ENCODE results near the gene SNORC.

SNORC gene

DNA sequence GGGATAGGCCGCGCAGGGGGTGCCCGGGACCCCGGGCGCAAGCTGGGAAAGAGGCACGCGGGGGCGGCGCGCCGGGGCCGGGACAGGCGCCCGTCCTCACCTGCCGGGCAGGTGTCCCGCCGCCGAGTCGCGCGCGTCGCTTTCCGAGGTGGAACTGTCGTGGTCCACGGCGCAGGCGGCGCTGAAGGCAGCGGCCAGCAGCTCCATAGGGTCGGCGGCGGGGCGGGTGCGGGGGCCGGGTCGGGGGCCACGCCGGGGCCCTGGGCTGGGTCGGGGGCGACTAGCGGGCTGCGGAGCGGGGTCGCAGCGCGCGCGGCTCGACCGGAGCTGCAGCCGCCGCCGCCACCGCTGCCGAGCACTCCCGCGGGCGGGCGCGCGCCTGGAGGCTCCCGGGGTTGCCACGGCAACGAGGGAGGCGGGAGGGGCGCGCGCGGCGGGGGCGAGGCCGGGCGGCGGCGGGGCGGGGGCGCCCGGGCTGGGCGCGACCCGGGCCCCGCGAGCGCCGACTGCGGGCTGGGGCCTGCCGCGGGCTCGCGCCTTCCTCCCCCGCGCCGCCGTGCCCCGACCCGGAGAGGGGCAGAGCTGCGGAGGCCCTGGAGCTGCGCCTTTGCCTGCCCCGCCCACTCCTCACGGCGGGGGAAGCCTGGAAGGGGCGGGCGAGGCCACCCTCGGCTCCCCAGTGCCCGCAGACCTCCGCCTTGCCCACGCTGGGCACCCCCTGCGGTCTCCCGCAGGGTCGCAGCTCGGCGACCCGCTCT lies 57.9 kb downstream of the SNORC start:
- no peak for DNase-seq
